Mucosa of rectum (tissue), 2 donors: ENCODE data around the gene FBXO36.

Experiments used
- H3K27ac ChIP-seq, 2 donors: one replicate each; pipeline ENCODE4 v1.7.0; 2013; ENCODE audit warnings: inconsistent platforms in 2 of 2, low read depth in 2 of 2, low read length in 2 of 2
- H3K27me3 ChIP-seq, 2 donors: one replicate each; pipeline ENCODE4 v1.7.0; 2013; ENCODE audit warnings: low read length in 2 of 2; ENCODE audit not compliant: control insufficient read depth in 2 of 2, insufficient read depth in 2 of 2
- H3K36me3 ChIP-seq, 2 donors: one replicate each; pipeline ENCODE4 v1.7.0; 2013; ENCODE audit warnings: low read length in 2 of 2; ENCODE audit not compliant: control insufficient read depth in 2 of 2, insufficient read depth in 2 of 2
- H3K4me1 ChIP-seq, 2 donors: one replicate each; pipeline ENCODE4 v1.7.0; 2013; ENCODE audit warnings: low read length in 2 of 2, mild to moderate bottlenecking in 1 of 2; ENCODE audit not compliant: control insufficient read depth in 2 of 2, insufficient read depth in 2 of 2
- H3K4me3 ChIP-seq, 2 donors: one replicate each; pipeline ENCODE4 v1.7.0; 2013; ENCODE audit warnings: low read length in 2 of 2
- H3K9ac ChIP-seq, 2 donors: one replicate each; pipeline ENCODE4 v1.7.0; 2013; ENCODE audit warnings: low read length in 2 of 2, low read depth in 1 of 2, mild to moderate bottlenecking in 1 of 2
- H3K9me3 ChIP-seq, 2 donors: one replicate each; pipeline ENCODE4 v1.7.0; 2013; ENCODE audit warnings: low read length in 2 of 2; ENCODE audit not compliant: control insufficient read depth in 2 of 2
- donor health status: healthy.
- donor health status: Normal muscosa, but diverticular disease.

FBXO36 gene, protein sequence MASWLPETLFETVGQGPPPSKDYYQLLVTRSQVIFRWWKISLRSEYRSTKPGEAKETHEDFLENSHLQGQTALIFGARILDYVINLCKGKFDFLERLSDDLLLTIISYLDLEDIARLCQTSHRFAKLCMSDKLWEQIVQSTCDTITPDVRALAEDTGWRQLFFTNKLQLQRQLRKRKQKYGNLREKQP

DNA sequence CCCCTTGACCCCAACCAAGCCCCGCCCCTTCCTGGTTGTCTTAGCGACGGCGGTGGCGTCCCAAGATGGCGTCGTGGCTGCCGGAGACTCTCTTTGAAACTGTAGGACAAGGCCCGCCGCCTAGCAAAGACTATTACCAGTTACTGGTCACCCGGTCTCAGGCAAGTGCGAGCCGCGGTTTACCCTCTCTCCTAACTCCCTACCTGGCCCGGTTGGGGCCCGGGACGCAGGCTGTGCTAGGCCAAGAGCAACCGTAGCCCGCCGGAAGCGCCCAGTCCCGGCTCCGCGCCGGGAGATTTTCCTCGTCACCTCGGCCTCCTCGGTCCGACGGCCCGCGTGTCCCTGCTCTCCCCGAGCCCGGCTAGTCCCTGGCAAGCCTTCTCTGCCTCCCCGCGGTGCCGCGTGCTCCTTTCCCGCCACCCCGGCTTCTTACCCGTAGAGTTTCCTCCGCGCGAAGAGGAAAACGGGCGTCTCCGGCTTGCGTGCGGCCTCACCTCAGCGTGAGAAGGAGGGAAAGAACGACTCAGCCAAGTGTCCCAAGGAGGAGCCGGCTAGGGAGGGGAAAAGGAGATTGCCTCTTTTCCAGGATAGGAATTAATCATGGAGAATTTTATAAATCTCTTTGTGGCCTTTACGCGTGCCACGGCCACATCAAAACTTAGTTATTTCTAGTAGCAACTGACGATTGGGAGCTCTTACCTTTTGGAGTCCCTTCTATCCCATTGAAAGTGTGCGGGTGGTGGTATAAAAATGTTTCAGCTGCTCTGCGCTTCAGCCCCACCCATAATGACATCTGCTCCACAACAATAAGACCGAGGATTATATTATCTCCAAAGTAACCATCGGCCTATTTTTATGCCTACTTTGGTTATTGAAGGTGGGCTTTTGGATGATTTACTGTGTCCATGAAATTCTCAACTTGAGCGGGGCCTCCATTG, at the start of gene FBXO36:
Gene FBXO36 (plus strand): TSS at position 55 of the 938 bp plus-strand sequence. CDS start 11 bp downstream, at position 66.
- Histone ChIP-seq H3K9ac (peak within 1 kb of the TSS; percentile 89 to 93), H3K4me1 (peaks cover 12 to 15% of the 10 kb centered on the region in 2 donors), H3K9me3 (no peaks in the 10 kb centered on the region), H3K27me3 (no peaks in the 10 kb centered on the region), H3K36me3 (peaks cover 3 to 5% of the 10 kb centered on the region in 2 donors), H3K4me3 (peak within 1 kb of the TSS; percentile 95 to 98), H3K27ac (peak within 1 kb of the TSS; percentile 99)

DNA sequence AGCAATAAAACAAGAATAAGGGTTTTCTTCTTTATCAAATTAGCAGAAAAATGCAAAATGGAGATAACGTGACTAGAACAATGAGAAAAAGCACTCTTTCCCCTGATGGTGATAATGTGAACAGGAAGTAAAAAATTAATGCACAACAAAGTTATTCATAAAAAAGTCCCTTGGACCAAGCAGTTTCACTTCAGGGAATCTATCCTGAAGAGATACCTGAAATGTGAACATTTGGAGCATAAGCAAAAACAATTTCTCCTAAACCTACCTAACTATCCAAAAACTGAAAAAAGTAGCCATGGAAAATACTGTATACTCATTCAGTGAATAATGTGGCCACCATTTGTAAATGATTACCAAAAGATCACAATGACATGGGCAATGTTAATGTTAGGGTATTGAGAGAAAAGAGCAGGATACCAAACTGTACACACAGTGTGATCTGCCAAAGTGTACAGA, 49.2 kb upstream of the FBXO36 start:
- no peaks in the 10 kb centered on the region for H3K4me1 ChIP-seq
- no peak overlapping the region for H3K27ac ChIP-seq
- no peaks in the 10 kb centered on the region for H3K9me3 ChIP-seq
- no peak overlapping the region for H3K4me3 ChIP-seq
- H3K36me3 ChIP-seq: peaks cover 23 to 31% of the 10 kb centered on the region in 2 donors
- no peak overlapping the region for H3K9ac ChIP-seq
- H3K27me3 ChIP-seq: no peaks in the 10 kb centered on the region

DNA sequence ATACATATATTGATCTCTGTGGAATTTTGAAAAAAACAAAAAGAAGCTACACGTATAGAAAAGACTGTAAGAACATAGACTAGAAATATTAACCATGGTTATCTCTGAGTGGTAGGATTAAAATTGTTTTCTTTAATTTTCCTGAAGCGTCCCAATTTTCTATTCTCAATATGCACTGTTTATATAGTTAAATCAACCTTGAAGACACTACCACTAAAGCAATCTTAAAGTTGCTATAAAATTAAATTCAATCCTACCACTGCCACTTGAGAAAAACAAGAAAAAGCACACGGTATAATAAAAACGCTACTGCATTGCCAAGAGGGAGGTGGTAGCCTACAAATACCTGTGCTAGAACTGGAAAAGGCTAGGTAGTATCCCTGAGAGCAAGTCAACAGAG, 47.7 kb upstream of the FBXO36 start:
- H3K27me3 ChIP-seq: no peaks in the 10 kb centered on the region
- peaks cover 23 to 30% of the 10 kb centered on the region in 2 donors for H3K36me3 ChIP-seq

DNA sequence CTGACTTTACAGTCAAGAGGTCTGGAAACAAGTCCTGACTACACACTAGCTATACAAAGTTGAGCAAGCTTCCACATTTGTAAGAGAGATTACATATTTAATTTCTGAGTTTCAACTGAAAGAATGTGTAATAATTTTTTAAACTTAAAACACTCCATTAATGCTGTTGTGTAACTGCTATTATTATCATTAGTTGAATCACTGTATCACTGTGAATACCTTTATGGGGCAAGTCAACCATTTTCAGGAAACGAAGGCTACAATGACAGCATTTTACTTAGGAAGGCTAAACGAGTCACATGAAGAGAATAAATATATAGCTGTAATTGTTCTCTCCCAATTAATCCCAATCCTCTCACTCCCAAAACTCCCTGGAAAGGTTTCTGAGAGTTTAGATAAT, 46.8 kb upstream of the FBXO36 start:
- Histone ChIP-seq H3K27me3 (no peaks in the 10 kb centered on the region), H3K27ac (no peak overlapping the region), H3K4me1 (no peaks in the 10 kb centered on the region), H3K4me3 (no peak overlapping the region), H3K9me3 (no peaks in the 10 kb centered on the region), H3K9ac (no peak overlapping the region), H3K36me3 (peaks cover 18 to 35% of the 10 kb centered on the region in 2 donors)

More for the DNA sequence above, 47.7 kb upstream of the FBXO36 start:
- no peak overlapping the region for H3K9ac ChIP-seq
- H3K27ac ChIP-seq: no peak overlapping the region
- no peaks in the 10 kb centered on the region for H3K9me3 ChIP-seq
- H3K4me3 ChIP-seq: no peak overlapping the region
- no peaks in the 10 kb centered on the region for H3K4me1 ChIP-seq

DNA sequence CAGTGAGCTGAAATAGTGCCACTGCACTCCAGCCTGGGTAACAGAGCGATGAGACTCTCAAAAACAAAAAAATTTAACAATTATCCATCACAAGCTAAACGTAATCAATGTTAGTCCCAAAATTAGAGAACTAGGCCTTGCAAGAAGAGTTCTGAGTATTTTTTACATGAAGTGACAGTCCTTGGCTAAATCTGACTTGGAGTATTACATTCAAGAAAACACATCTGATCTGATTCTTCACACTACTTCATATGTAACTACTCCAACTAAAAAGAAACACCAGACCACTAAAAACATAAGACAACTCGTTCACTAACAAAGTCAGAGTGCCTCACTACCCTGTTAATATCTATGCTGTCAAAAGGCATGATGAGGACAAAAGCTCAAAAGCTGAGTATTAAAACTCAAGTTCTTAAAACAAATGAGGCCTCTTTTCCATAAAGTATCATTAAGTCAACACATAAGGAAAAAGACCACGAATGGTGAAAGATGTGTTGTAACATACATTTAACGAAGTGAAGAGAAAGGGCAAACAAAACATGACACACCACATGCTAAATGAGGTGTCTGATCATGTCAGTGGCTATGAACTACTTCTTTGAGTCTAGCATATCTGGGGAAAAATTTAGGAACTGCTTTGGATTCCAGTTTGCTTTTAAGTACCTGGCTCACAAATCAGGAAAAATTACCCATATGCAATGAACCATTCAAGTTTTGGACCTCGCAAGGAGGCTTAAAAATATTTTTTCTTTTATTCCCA, 42.9 kb upstream of the FBXO36 start:
- Histone ChIP-seq H3K9me3 (no peaks in the 10 kb centered on the region), H3K4me1 (no peaks in the 10 kb centered on the region), H3K36me3 (peaks cover 18 to 31% of the 10 kb centered on the region in 2 donors), H3K27me3 (no peaks in the 10 kb centered on the region), H3K27ac (no peak overlapping the region), H3K4me3 (no peak overlapping the region), H3K9ac (no peak overlapping the region)

DNA sequence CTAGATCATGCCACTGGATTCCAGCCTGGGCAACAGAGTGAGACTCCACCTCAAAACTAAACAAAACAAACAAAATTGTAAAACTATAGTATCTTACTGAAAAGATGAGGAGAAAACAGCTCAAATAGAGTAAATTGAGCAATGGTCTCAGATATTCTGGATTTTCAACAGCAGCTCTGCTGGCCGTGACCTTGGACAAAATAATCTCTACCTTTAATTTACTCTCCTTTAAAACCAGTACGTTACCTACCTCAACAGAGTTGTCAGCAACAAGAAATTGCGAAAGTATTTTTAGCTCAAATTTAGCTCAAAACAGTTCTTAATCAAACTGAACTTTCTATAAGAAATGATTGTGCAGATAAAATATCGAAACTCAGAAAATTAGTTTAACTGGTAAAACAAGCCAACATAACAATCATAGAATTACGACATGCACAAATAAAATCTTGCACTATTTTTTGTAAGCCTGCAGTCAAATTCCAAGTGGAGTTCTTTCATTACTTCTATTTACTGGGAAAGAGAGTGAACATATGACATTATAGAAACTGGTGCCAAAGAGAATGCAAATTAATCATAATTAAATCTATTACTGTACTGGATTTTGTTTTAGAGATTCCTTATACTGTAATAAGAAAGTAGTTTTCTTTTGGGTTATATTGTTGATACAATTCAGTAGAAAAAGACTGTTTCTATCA, 41.3 kb upstream of the FBXO36 start:
- H3K9me3 ChIP-seq: no peaks in the 10 kb centered on the region
- no peak overlapping the region for H3K27ac ChIP-seq
- H3K36me3 ChIP-seq: peaks cover 22 to 28% of the 10 kb centered on the region in 2 donors
- no peaks in the 10 kb centered on the region for H3K4me1 ChIP-seq
- H3K4me3 ChIP-seq: no peak overlapping the region
- H3K9ac ChIP-seq: no peak overlapping the region
- H3K27me3 ChIP-seq: no peaks in the 10 kb centered on the region

DNA sequence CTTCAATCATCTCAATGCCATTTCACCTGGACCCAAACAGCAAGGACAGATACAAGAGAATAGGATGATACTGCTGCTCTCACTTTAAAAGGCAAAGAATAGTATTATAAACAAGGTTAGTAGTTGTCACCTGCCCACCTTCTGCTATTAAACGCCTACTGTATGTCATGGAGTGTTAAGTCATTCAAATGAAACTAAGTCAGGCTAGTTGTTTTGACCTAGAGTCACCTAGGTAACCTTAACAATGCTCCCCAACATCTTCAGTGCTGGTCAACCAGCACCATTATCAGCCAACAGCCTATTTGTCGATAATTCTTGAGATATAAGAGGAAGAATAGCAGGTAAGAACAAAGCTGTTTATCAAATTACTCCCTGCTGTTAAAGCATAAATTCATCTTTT, 39.7 kb upstream of the FBXO36 start:
- no peaks in the 10 kb centered on the region for H3K4me1 ChIP-seq
- H3K4me3 ChIP-seq: no peak overlapping the region
- H3K9me3 ChIP-seq: no peaks in the 10 kb centered on the region
- H3K9ac ChIP-seq: no peak overlapping the region
- no peak overlapping the region for H3K27ac ChIP-seq
- peaks cover 20 to 22% of the 10 kb centered on the region in 2 donors for H3K36me3 ChIP-seq
- H3K27me3 ChIP-seq: no peaks in the 10 kb centered on the region

DNA sequence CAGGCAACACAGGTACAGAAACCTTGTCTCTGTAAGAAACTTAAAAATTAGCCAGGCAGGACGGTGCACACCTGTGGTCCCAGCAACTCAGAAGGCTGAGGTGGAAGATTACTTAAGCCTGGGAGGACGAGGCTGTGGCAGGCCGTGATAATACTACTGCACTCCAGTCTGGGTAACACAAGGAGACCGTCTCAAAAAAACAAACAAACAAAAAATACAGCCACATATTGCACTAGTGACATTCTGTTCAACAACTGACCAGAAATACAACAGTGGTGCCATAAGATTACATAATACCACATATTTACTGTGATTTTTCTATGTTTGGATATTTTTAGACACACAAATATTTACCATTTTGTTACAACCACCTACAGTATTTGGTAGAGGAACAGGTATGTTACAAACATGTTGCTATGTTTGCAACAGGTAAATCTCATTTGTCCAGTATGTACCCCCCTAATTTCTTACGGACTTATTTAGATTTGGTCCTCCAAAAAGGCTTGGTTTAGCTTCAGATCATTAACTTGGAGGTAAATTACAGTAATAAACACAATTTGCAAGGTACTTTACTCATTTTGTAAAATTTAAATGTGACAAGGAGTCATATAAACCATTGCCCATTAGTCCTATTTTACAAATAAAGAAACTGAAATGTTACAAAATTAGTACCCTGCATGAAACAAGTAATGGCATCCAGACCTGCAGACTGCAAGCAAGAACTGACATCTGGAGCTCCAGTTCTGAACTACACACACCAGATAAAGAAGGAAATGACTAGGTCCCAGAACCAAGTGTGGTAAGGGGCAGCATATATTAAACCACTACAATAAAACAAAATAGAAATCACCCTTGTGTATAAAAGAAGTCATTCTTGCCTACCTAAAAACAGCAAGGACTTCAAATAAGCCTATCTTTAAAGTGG, 37.3 kb upstream of the FBXO36 start:
- Histone ChIP-seq H3K27me3 (no peaks in the 10 kb centered on the region), H3K27ac (no peak overlapping the region), H3K4me1 (no peaks in the 10 kb centered on the region), H3K9me3 (no peaks in the 10 kb centered on the region), H3K36me3 (peaks cover 4 to 6% of the 10 kb centered on the region in 2 donors), H3K4me3 (no peak overlapping the region), H3K9ac (no peak overlapping the region)

DNA sequence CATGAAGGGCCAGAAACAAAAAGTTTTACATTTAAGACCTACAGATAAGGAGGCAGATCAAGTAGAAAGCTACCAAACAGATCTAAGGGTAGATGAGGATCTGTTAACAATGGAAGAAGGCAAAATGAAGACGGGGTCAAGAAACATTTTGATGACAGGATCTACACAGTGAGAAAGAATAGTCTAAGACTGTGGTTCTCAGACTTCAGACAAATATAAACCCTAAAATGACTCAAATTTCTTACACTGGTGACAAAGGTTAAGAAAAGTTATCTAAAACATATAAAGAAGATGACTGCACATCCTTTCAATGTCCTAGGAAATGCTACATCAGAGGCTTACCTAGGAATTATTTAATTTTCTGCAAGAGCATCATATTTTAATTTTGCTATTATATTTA, 34.9 kb upstream of the FBXO36 start:
- H3K27me3 ChIP-seq: no peaks in the 10 kb centered on the region
- no peak overlapping the region for H3K9ac ChIP-seq
- H3K9me3 ChIP-seq: no peaks in the 10 kb centered on the region
- H3K27ac ChIP-seq: no peak overlapping the region
- no peak overlapping the region for H3K4me3 ChIP-seq
- no peaks in the 10 kb centered on the region for H3K4me1 ChIP-seq
- peaks cover 2 to 4% of the 10 kb centered on the region in 2 donors for H3K36me3 ChIP-seq
